ENCODE results near the gene INSYN2B.

GRCh38 chr5:169875731-169876130, 104.6 kb downstream of the INSYN2B start:
- no peak for TF ChIP-seq CTCF (IDR thresholded peaks at IDR 0.05)
- TF ChIP-seq POLR2A (IDR thresholded peaks at IDR 0.05) = no peak
